HepG2 (cell line): ENCODE results near the gene YWHAQ. TPM values are rescaled to one million over a fixed set of nuclear protein-coding genes. Genes with fewer than 3 reads are reported as not detected.

Source experiments
- ATAC-seq: fragments of 200-7000 bp; cut with Tn5 transposase; 3 replicates; pipeline ENCODE4 v1.9.1; 2020; ENCODE audit warnings: mild to moderate bottlenecking, moderate library complexity
- BruUV-seq: library from RNA; stranded (reverse); fragments of 400-500 nt; replicated peaks from 2 replicates; lab custom pipeline; 2021; lab: Mats Ljungman, UMichigan
- CTCF ChIA-PET: fragments of 300-600 bp; formaldehyde crosslinking; extraction: SDS; loops from one replicate; lab custom pipeline; 2021; ENCODE audit warnings: low total read pairs, inconsistent platforms, low intra/inter-chr PET ratio; lab: Yijun Ruan, JAX
- POLR2A ChIA-PET: fragments of 350-600 bp; sonication (Branson Sonifier 250); formaldehyde crosslinking; loops from one replicate; lab custom pipeline; 2020; ENCODE audit warnings: antibody characterized with exemption, inconsistent platforms; lab: Yijun Ruan, JAX
- DNase-seq: peaks from one replicate; pipeline ENCODE4 v3.0.0-alpha.2; 2015; ENCODE audit warnings: low spot score
- FAIRE-seq: peaks from 3 replicates; lab custom pipeline; 2011; peaks lifted over from hg19 to GRCh38; lab: Jason Lieb, UNC
- H2AFZ ChIP-seq: one replicate; pipeline ENCODE4 v1.6.1; 2011; ENCODE audit warnings: low read length, inconsistent platforms
- H3K27ac ChIP-seq: fragments of 300-600 bp; 3 replicates; pipeline ENCODE4 v1.8.0; 2011; ENCODE audit warnings: mixed run types, mild to moderate bottlenecking, mixed read lengths, low read length, inconsistent platforms; ENCODE audit not compliant: insufficient read depth; ENCODE audit errors: extremely low read length
- H3K27me3 ChIP-seq, 2 experiments: fragments of 200-600 bp in 1 of 2; 2 replicates in 1 of 2; 3 replicates in 1 of 2; pipeline versions ENCODE4 v1.6.0 to v1.8.0; 2011; ENCODE audit warnings: low read length in 2 of 2, mild to moderate bottlenecking in 2 of 2, moderate library complexity in 2 of 2, inconsistent platforms in 1 of 2; ENCODE audit not compliant: insufficient read depth in 2 of 2, control insufficient read depth in 1 of 2
- H3K36me3 ChIP-seq, 2 experiments: fragments of 200-600 bp in 1 of 2; replicated peaks in 1 of 2; 2 replicates in 1 of 2; 3 replicates in 1 of 2; pipeline versions ENCODE4 v1.5.1 to v1.8.0; 2011; ENCODE audit warnings: low read length in 2 of 2, inconsistent platforms in 1 of 2; ENCODE audit not compliant: insufficient read depth in 2 of 2, control insufficient read depth in 1 of 2
- H3K4me1 ChIP-seq: 2 replicates; pipeline ENCODE4 v1.5.1; 2012; ENCODE audit warnings: low read length, inconsistent platforms; ENCODE audit not compliant: insufficient read depth
- H3K4me2 ChIP-seq: 2 replicates; pipeline ENCODE4 v1.6.0; 2011; ENCODE audit warnings: low read depth, low read length, inconsistent platforms
- H3K4me3 ChIP-seq, 3 experiments: fragments of 200-600 bp in 1 of 3; sonication (generic), shearing (Covaris generic) in 1 of 3; replicated peaks in 1 of 3; 2 replicates each; pipeline ENCODE4 v1.5.1; 2011 to 2016; ENCODE audit warnings: low read length in 3 of 3, inconsistent platforms in 2 of 3, low read depth in 2 of 3, mild to moderate bottlenecking in 2 of 3, control low read depth in 1 of 3, mixed read lengths in 1 of 3; ENCODE audit not compliant: insufficient read depth in 1 of 3
- H3K79me2 ChIP-seq: one replicate; pipeline ENCODE4 v1.6.1; 2011; ENCODE audit warnings: low read length, inconsistent platforms; ENCODE audit not compliant: insufficient read depth
- H3K9ac ChIP-seq: 2 replicates; pipeline ENCODE4 v1.6.0; 2011; ENCODE audit warnings: mild to moderate bottlenecking, low read depth, low read length, inconsistent platforms; ENCODE audit not compliant: insufficient read depth
- H3K9me3 ChIP-seq: 2 replicates; pipeline ENCODE4 v1.5.1; 2012; ENCODE audit warnings: mild to moderate bottlenecking, low read length
- H4K20me1 ChIP-seq: 2 replicates; pipeline ENCODE4 v1.6.0; 2011; ENCODE audit warnings: inconsistent platforms, mild to moderate bottlenecking, low read length, moderate library complexity; ENCODE audit not compliant: insufficient read depth
- ARID4A ChIP-seq: sonication (generic); formaldehyde crosslinking; IDR thresholded peaks from 2 replicates; pipeline ENCODE4 v1.5.0; 2020; ENCODE audit warnings: mild to moderate bottlenecking, missing genetic modification reagents, borderline replicate concordance
- EEA1 ChIP-seq: sonication (generic); formaldehyde crosslinking; IDR thresholded peaks from 2 replicates; pipeline ENCODE4 v1.5.1; 2020; ENCODE audit warnings: mild to moderate bottlenecking, missing genetic modification reagents, borderline replicate concordance
- HDAC2 ChIP-seq: sonication (generic); formaldehyde crosslinking; IDR thresholded peaks from 2 replicates; pipeline ENCODE4 v1.4.0; 2020; ENCODE audit warnings: missing genetic modification reagents
- HNF4A ChIP-seq: sonication (generic); formaldehyde crosslinking; IDR thresholded peaks from 2 replicates; pipeline ENCODE4 v1.4.0; 2020; ENCODE audit warnings: missing genetic modification reagents
- MAFF ChIP-seq: IDR thresholded peaks from 2 replicates; pipeline ENCODE4 v1.6.1; 2011; ENCODE audit warnings: low read depth, low read length, improper control_type of control experiment
- MAFK ChIP-seq, 2 experiments: IDR thresholded peaks in 1 of 2; conservative IDR thresholded peaks in 1 of 2; 2 replicates each; pipeline ENCODE4 v1.6.1; 2011; ENCODE audit warnings: improper control_type of control experiment in 2 of 2, low read length in 2 of 2
- NONO ChIP-seq, 2 experiments: fragments of 450-650 bp in 1 of 2; sonication (generic) in 1 of 2; formaldehyde crosslinking in 1 of 2; IDR thresholded peaks in 1 of 2; conservative IDR thresholded peaks in 1 of 2; 2 replicates each; pipeline versions ENCODE4 v1.6.1 to v1.8.0; 2017 to 2022; ENCODE audit warnings: mild to moderate bottlenecking in 1 of 2, missing genetic modification reagents in 1 of 2, moderate library complexity in 1 of 2
- NR2F6 ChIP-seq, 2 experiments: IDR thresholded peaks; 2 replicates each; pipeline ENCODE4 v1.6.1; 2016; ENCODE audit warnings: antibody characterized with exemption in 1 of 2, mild to moderate bottlenecking in 1 of 2
- RARA ChIP-seq: IDR thresholded peaks from 2 replicates; pipeline ENCODE4 v1.6.1; 2016; ENCODE audit warnings: missing genetic modification reagents, missing compliant biosample characterization
- SP5 ChIP-seq: IDR thresholded peaks from 2 replicates; pipeline ENCODE4 v1.6.1; 2016; ENCODE audit warnings: low read depth, borderline replicate concordance
- SUZ12 ChIP-seq: fragments of 150-350 bp; IDR thresholded peaks from 2 replicates; pipeline ENCODE4 v1.6.1; 2014; ENCODE audit warnings: low read depth, low read length
- ZBTB7B ChIP-seq: sonication (generic); formaldehyde crosslinking; IDR thresholded peaks from 2 replicates; pipeline ENCODE4 v1.4.0; 2020; ENCODE audit warnings: missing genetic modification reagents
- ZMYM4 ChIP-seq: sonication (generic); formaldehyde crosslinking; IDR thresholded peaks from 2 replicates; pipeline ENCODE4 v1.8.1; 2023; ENCODE audit warnings: mild to moderate bottlenecking, missing genetic modification reagents
- WGBS: methylation state at CpG from one replicate; pipeline ENCODE4 v1.1.6; 2017; ENCODE audit warnings: low lambda C conversion rate; 5-methylcytosine and 5-hydroxymethylcytosine counted together
- in situ Hi-C: cut with HindIII; loops from 2 replicates; pipeline ENCODE4 v1.10.0; 2017; ENCODE audit warnings: low pct_unique_long_range_greater_than_20kb; ENCODE audit not compliant: extremely low pct_ligation_motif_present
- intact Hi-C: fragments of 100-400 bp; cut with micrococcal nuclease; formaldehyde crosslinking; loops from one replicate; pipeline ENCODE4 v1.10.0; 2022; ENCODE audit not compliant: unreplicated experiment
- polyA plus RNA-seq, 8 experiments: library from polyadenylated mRNA; depleted of rRNA in 3 of 8; stranded (reverse) in 7 of 8; unstranded in 1 of 8; fragments of >200 nt; fragmentation: Illumina TruSeq in 4 of 8; extraction: Trizol in 4 of 8; gene quantifications; 2 replicates each; pipeline versions ENCODE4 v1.2.1 to v1.2.3, GENCODE V29; 2011 to 2016; ENCODE audit warnings: low read depth in 4 of 8, missing spikeins in 1 of 8, mixed read lengths in 1 of 8; ENCODE audit not compliant: insufficient read depth in 1 of 8
- total RNA-seq, 5 experiments: library from RNA; depleted of rRNA; stranded (reverse); fragments of >200 nt; fragmentation: Illumina TruSeq; extraction: Trizol; gene quantifications; 2 replicates each; pipeline ENCODE4 v1.2.3, GENCODE V29; 2016; ENCODE audit warnings: low read depth in 1 of 5

YWHAQ gene
- total and polyA plus RNA-seq, 2 of the 13 experiments (the other 11 are each of a cell fraction or from before 2014, with no cell fraction given) = 160 to 304 TPM

- Histone ChIP-seq H3K9ac (no peak overlapping the region), H3K9me3 (no peaks in the 10 kb centered on the region), H2AFZ (no peak overlapping the region), H4K20me1 (no peaks in the 10 kb centered on the region), H3K4me1 (peaks cover 12% of the 10 kb centered on the region), H3K27ac (no peak overlapping the region), H3K4me2 (no peak overlapping the region), H3K27me3 (no peaks in the 10 kb centered on the region), H3K36me3 (peaks cover 16 to 36% of the 10 kb centered on the region in 2 experiments), H3K4me3 (no peak overlapping the region), H3K79me2 (no peaks in the 10 kb centered on the region)
- in situ Hi-C loops = no loop called here
- FAIRE-seq = no peak
- no TSS peak for BruUV-seq
- TF ChIP-seq MAFK (conservative IDR thresholded peaks at IDR 0.05 in 1 of 2, IDR thresholded peaks at IDR 0.05 in 1 of 2; ENCODE audit: low read length in 2 of 2) (peak in 1 of 2 experiments; percentile 54; a peak in 2 of 4 replicates), NR2F6 (IDR thresholded peaks at IDR 0.05) (0 out of 2 replicates have a peak, but pooled peaks have one; percentile 17), NR2F6 (CRISPR knock-in tag; IDR thresholded peaks at IDR 0.05) (no peak), MAFF (0 out of 2 replicates have a peak, but pooled peaks have one; percentile 4), ZBTB7B (CRISPR knock-in tag) (no peak), RARA (CRISPR knock-in tag) (no peak)
- ATAC-seq = no peak
- ChIA-PET CTCF (no interaction called here), POLR2A (interaction anchor here (0.7 kb wide), 1 partner anchor 27 kb away, joined by 3 read pairs; the partner anchor contains the start of gene ADAM17)
- DNase-seq = no peak
- intact Hi-C loops = no loop called here
- 98% methylated on average over 5 of the region's 5 CpGs for WGBS
Observed at GRCh38 chr2:9582624-9583023, 48.2 kb downstream of the YWHAQ start.

GRCh38 chr2:9578467-9579235 lies 52.1 kb downstream of the YWHAQ start:
- BruUV-seq = no TSS peak
- 32% methylated on average over 9 of the region's 9 CpGs for WGBS
- peaks cover 4% of the 10 kb centered on the region in 2 experiments; a peak in 2 of 5 replicates for H3K36me3 ChIP-seq
- H3K4me3 ChIP-seq = no peak overlapping the region
- DNase-seq (peak; percentile 64), FAIRE-seq (peak; percentile 98), ATAC-seq (peak; percentile 84)
- no peak overlapping the region for H3K9ac ChIP-seq
- no peaks in the 10 kb centered on the region for H3K27me3 ChIP-seq
- intact Hi-C loops = no loop called here
- ChIA-PET CTCF (no interaction called here), POLR2A (interaction anchor here (2.3 to 2.8 kb wide), 2 partner anchors 23 to 51 kb away, joined by 7 to 10 read pairs; partner anchors contain the start of genes ADAM17 and YWHAQ)
- peaks cover 20% of the 10 kb centered on the region for H3K4me1 ChIP-seq
- H3K79me2 ChIP-seq = no peaks in the 10 kb centered on the region
- no peaks in the 10 kb centered on the region for H4K20me1 ChIP-seq
- no peak overlapping the region for H2AFZ ChIP-seq
- H3K9me3 ChIP-seq = no peaks in the 10 kb centered on the region
- no peak overlapping the region for H3K4me2 ChIP-seq
- in situ Hi-C loops = no loop called here
- H3K27ac ChIP-seq = no peak overlapping the region
- TF ChIP-seq ARID4A (CRISPR knock-in tag) (peak; percentile 30; the same call in 1 of the 2 replicates), SUZ12 (no peak), NONO (IDR thresholded peaks at IDR 0.05) (no peak), NONO (CRISPR knock-in tag; conservative IDR thresholded peaks at IDR 0.05) (peak; percentile 51; the same call in 1 of the 2 replicates), ZMYM4 (peak; percentile 46; the same call in 1 of the 2 replicates), SP5 (peak; percentile 61; the same call in 1 of the 2 replicates), EEA1 (CRISPR knock-in tag) (no peak), HDAC2 (CRISPR knock-in tag) (peak; percentile 37; the same call in 1 of the 2 replicates), HNF4A (CRISPR knock-in tag) (peak; percentile 53)
